Chondrocyte (in vitro differentiated cells): ENCODE measurements around the gene SUN1. TPM values are rescaled to one million over a fixed set of nuclear protein-coding genes. Genes with fewer than 3 reads are reported as not detected.
"Not testable (repeated sequence)": the region's sequence is repeated elsewhere in the genome, so short reads cannot be mapped to it uniquely, and the experiment has no call there.

Source experiments
- DNase-seq: peaks from one replicate; pipeline ENCODE4 v3.0.0; 2021; ENCODE audit warnings: mixed read lengths, low spot score
- H3K27ac Mint-ChIP-seq: one replicate; pipeline ENCODE4 v1.8.0; 2021; ENCODE audit warnings: mild to moderate bottlenecking, moderate library complexity, mixed read lengths; ENCODE audit not compliant: unreplicated experiment
- H3K27me3 Mint-ChIP-seq: 2 replicates; pipeline ENCODE4 v1.8.0; 2021; ENCODE audit warnings: low read depth, mixed read lengths
- H3K36me3 Mint-ChIP-seq: 2 replicates; pipeline ENCODE4 v1.8.0; 2021; ENCODE audit warnings: low read depth, mixed read lengths
- H3K4me1 Mint-ChIP-seq: 2 replicates; pipeline ENCODE4 v1.8.0; 2021; ENCODE audit warnings: low read depth, mild to moderate bottlenecking, mixed read lengths
- H3K4me3 Mint-ChIP-seq: one replicate; pipeline ENCODE4 v1.8.0; 2021; ENCODE audit warnings: mild to moderate bottlenecking, moderate library complexity, mixed read lengths; ENCODE audit not compliant: unreplicated experiment
- H3K9me3 Mint-ChIP-seq: 2 replicates; pipeline ENCODE4 v1.8.0; 2021; ENCODE audit warnings: low read depth, mixed read lengths
- CTCF ChIP-seq: fragments of 200-600 bp; sonication (generic); IDR thresholded peaks from 2 replicates; pipeline ENCODE4 v1.5.0; 2021; ENCODE audit warnings: antibody characterized with exemption, mild to moderate bottlenecking, moderate library complexity
- total RNA-seq: library from RNA; stranded (reverse); gene quantifications from 3 replicates; pipeline ENCODE4 v1.2.1, GENCODE V29; 2021

SUN1 gene
- total RNA-seq, 1 donor from 2014 or later = 134 TPM

DNA sequence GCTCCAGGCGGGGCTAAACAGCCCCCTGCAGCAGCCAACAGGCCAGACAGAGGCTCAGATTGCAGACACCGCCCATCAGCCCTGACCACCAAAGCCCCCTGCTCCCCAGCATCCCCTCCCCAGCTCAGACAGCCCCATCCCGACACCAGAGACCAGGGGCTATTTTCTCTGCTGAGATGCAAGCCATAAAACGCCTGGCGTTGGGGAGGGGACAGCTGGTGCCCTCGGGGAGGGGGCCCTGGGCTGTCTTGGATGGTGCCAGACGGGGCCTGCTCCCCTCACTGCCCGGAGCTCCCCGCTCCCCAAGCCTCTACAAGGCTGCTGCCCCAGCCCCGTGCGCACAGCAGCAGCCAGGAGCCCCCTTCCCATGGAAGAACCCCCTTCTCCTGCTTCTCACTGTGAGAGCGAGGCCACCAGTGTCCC lies 75.9 kb downstream of the SUN1 start:
- no peak for DNase-seq
- Mint-ChIP-seq H3K9me3 (no peaks in the 10 kb centered on the region), H3K4me1 (peaks cover 4% of the 10 kb centered on the region), H3K36me3 (no peaks in the 10 kb centered on the region), H3K4me3 (no peak overlapping the region), H3K27me3 (peaks cover 4% of the 10 kb centered on the region), H3K27ac (peak overlapping the region; percentile 22)
- TF ChIP-seq CTCF = no peak

- not testable (repeated sequence) for DNase-seq, H3K36me3 Mint-ChIP-seq, H3K9me3 Mint-ChIP-seq, H3K27me3 Mint-ChIP-seq, H3K4me1 Mint-ChIP-seq
- peak overlapping the region; percentile 22 for H3K27ac Mint-ChIP-seq
- peak; percentile 82 for TF ChIP-seq CTCF
- peak overlapping the region; percentile 12 for H3K4me3 Mint-ChIP-seq
Measured at GRCh38 chr7:908591-909357, 76.5 kb downstream of the SUN1 start.

DNA sequence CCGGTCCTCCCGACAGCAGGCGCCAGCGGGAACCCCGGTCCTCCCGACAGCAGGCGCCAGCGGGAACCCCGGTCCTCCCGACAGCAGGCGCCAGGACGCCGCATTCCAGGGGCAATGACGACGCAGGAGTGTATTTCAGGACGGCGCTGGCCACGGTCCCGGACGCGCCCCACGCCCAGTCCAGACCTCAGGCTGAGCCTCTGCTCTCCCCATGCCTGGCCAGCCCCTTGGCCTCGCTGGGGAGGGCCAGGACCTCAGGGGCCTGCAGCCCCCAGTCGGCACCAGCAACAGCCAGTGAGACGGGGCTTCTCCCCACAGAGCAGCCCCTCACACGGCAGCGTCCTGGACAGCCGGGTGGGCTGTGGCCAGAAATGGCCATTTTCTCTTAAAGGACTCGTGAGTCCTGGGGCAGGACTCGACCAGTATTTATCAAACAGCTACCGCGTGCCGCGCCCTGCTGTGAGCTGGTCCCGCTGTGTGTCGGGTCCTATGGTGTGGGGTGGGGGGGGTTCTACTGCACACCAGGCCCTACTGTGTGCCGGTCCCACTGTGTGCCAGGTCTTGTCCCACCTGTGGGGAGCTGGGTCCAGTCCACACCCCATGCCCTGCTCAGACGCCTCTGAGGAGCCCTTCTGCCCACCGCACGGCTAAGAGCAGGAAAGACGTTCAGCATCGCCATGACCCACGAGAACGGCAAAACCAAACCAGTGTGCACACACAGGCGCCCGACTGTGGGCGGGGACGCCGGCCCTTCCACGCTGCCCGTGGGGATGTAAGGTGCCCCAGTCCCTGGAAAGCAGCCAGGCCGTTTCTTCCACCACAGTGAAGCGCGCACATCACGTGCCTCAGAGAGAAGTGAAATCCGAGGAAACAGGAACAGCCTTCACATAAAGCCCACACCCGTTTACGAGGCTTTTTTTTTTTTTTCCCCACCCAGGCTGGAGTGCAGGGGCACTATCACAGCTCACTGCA lies 77.4 kb downstream of the SUN1 start:
- DNase-seq = no peak
- H3K27me3 Mint-ChIP-seq = peaks cover 4% of the 10 kb centered on the region
- TF ChIP-seq CTCF = peak; percentile 41
- no peak overlapping the region for H3K27ac Mint-ChIP-seq
- no peaks in the 10 kb centered on the region for H3K9me3 Mint-ChIP-seq
- H3K4me1 Mint-ChIP-seq = peaks cover 4% of the 10 kb centered on the region
- no peaks in the 10 kb centered on the region for H3K36me3 Mint-ChIP-seq
- H3K4me3 Mint-ChIP-seq = peak overlapping the region; percentile 16

DNA sequence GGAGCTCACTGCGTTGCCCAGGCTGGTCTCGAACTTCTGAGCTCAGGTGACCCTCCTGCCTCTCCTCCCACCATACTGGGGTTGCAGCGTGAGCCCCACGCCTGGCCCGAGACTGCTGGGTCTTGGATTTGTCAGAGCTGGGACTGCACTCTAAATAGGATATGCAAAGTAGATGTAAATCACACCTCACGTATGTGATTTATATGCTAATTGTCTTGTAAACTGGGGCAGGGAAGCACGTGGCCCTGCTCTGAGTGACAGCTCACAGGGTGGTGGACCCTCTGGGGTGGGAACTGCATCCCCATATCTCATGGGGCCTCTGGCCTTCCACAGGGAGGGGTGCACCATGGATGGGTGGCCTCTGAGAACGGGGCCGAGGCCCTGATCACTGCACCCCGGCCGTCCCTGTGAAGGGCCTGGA lies 78.2 kb downstream of the SUN1 start:
- Mint-ChIP-seq H3K9me3 (no peaks in the 10 kb centered on the region), H3K27me3 (no peaks in the 10 kb centered on the region), H3K27ac (no peak overlapping the region), H3K4me3 (no peak overlapping the region), H3K4me1 (no peaks in the 10 kb centered on the region), H3K36me3 (no peaks in the 10 kb centered on the region)
- no peak for DNase-seq
- no peak for TF ChIP-seq CTCF

DNA sequence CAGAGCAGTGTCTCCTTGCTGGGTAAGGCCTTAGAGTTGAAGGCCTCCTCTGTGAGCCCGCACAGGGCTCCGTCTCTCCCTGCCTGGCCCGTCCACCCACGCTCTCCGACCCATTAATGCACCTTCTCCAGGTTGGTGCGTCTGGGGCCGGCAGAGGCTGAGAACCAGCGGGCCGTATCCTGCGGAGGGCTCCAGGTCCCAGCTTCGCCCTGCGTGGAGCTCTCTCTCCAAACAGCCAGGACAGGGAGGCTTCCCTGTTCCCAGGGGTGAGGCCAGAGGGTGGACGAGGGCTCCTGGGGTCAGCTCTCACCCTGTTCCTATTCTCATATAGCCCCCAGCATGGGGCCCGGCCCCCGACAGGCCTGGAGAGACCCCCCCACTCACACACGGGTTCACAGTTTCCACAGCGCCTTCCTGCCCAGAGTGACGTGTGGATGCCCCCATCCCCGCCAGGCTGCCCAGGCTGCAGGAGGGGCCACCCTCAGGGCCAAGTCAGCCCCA lies 78.7 kb downstream of the SUN1 start:
- Mint-ChIP-seq H3K9me3 (no peaks in the 10 kb centered on the region), H3K27me3 (no peaks in the 10 kb centered on the region), H3K4me3 (no peak overlapping the region), H3K27ac (no peak overlapping the region), H3K4me1 (peaks cover 2% of the 10 kb centered on the region), H3K36me3 (no peaks in the 10 kb centered on the region)
- DNase-seq = no peak
- no peak for TF ChIP-seq CTCF
